ENCODE results near the gene SAMD9. TPM values are rescaled to one million over a fixed set of nuclear protein-coding genes. Genes with fewer than 3 reads are reported as not detected.

SAMD9 gene
- total RNA-seq, result 0.21 and 0.30 TPM in 2 replicates
- long read RNA-seq, result 0 reads

DNA sequence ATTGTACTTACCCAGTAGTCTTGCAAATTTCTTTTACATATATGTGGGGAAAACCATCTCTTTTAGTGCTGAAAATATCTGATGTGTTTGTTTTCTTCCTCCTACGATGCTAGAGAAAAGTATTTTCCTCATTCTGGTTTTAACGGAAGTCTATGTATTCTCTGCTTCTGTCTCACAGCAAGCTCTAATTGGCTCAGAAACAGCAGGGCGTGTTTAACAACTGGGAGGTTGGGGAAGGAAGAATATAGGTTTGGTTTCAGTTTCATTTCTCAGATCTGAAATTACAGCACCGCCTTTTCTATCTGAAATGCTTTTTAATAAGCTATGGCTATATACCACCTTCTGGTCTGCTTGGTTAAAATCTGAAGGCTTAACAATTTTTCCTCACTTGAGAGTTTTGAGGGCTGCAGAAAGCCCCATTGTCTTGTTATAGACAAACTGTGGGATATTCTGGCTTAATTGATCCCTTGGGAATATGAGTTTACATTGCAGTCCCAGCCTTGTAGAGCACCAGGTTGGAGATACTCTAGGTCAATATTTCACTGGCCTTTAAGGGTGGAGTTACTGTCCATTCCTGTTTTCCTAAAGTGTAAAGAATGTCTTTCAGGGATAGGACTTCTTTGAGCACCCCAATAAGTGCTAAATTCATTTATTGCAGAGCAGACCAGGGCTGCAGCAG, at the start of gene SAMD9:
TSS of gene SAMD9 (minus strand) at position 128 of the 679 bp plus-strand sequence. CDS start 11,882 bp downstream, outside the sequence.
- no peak within 1 kb of the TSS for H3K27ac Mint-ChIP-seq (ENCODE audit: unreplicated experiment)
- H3K4me3 Mint-ChIP-seq, result no peak within 1 kb of the TSS
- DNase-seq (ENCODE audit: low read depth, low spot score), result no peak

GRCh38 chr7:93165447-93165846, 47.7 kb upstream of the SAMD9 start:
- DNase-seq (ENCODE audit: low read depth, low spot score), result no peak
- Mint-ChIP-seq H3K36me3 (ENCODE audit: low read depth) (no peaks in the 10 kb centered on the region), H3K4me3 (no peak overlapping the region), H3K4me1 (no peaks in the 10 kb centered on the region), H3K27me3 (ENCODE audit: low read depth) (peaks cover 65% of the 10 kb centered on the region), H3K9me3 (no peaks in the 10 kb centered on the region), H3K27ac (ENCODE audit: unreplicated experiment) (no peak overlapping the region)
- TF ChIP-seq, protein P1, sequence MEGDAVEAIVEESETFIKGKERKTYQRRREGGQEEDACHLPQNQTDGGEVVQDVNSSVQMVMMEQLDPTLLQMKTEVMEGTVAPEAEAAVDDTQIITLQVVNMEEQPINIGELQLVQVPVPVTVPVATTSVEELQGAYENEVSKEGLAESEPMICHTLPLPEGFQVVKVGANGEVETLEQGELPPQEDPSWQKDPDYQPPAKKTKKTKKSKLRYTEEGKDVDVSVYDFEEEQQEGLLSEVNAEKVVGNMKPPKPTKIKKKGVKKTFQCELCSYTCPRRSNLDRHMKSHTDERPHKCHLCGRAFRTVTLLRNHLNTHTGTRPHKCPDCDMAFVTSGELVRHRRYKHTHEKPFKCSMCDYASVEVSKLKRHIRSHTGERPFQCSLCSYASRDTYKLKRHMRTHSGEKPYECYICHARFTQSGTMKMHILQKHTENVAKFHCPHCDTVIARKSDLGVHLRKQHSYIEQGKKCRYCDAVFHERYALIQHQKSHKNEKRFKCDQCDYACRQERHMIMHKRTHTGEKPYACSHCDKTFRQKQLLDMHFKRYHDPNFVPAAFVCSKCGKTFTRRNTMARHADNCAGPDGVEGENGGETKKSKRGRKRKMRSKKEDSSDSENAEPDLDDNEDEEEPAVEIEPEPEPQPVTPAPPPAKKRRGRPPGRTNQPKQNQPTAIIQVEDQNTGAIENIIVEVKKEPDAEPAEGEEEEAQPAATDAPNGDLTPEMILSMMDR (conservative IDR thresholded peaks at IDR 0.05), result no peak

More for the DNA sequence above, at the start of gene SAMD9:
- Mint-ChIP-seq H3K4me1 (no peaks in the 10 kb centered on the region), H3K36me3 (ENCODE audit: low read depth) (no peaks in the 10 kb centered on the region), H3K27me3 (ENCODE audit: low read depth) (peaks cover 25% of the 10 kb centered on the region), H3K9me3 (no peaks in the 10 kb centered on the region)
- TF ChIP-seq, protein P1 (conservative IDR thresholded peaks at IDR 0.05), result no peak

DNA sequence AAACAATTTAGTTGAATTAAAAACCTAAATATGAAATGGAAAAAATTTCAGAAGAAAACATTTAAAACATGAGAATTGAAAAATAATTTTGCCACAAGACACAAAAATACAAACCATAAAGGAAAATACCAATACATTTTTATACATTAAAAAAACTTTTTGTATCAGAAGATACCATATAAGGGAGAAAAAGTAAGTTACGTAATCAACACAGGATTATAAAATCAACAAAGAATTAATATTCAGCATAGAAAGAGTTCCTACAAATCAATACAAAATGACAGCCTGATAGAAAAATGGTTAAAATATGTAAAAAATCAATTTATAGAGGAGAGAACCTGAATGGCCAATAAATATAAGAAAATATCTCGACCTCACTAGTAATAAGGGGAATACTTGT, 47.0 kb upstream of the SAMD9 start:
- Mint-ChIP-seq H3K27ac (ENCODE audit: unreplicated experiment) (no peak overlapping the region), H3K27me3 (ENCODE audit: low read depth) (peaks cover 66% of the 10 kb centered on the region), H3K4me1 (no peaks in the 10 kb centered on the region), H3K9me3 (no peaks in the 10 kb centered on the region), H3K4me3 (no peak overlapping the region), H3K36me3 (ENCODE audit: low read depth) (no peaks in the 10 kb centered on the region)
- no peak for DNase-seq (ENCODE audit: low read depth, low spot score)
- TF ChIP-seq, protein P1 (conservative IDR thresholded peaks at IDR 0.05), result no peak

GRCh38 chr7:93161181-93161762, 43.5 kb upstream of the SAMD9 start:
- DNase-seq (ENCODE audit: low read depth, low spot score), result no peak
- Mint-ChIP-seq H3K9me3 (no peaks in the 10 kb centered on the region), H3K4me3 (no peak overlapping the region), H3K27ac (ENCODE audit: unreplicated experiment) (no peak overlapping the region), H3K36me3 (ENCODE audit: low read depth) (no peaks in the 10 kb centered on the region), H3K4me1 (no peaks in the 10 kb centered on the region), H3K27me3 (ENCODE audit: low read depth) (peaks cover 56% of the 10 kb centered on the region)
- TF ChIP-seq, protein P1 (conservative IDR thresholded peaks at IDR 0.05), result no peak

GRCh38 chr7:93160410-93160809, 42.6 kb upstream of the SAMD9 start:
- H3K27ac Mint-ChIP-seq (ENCODE audit: unreplicated experiment), result no peak overlapping the region
- no peaks in the 10 kb centered on the region for H3K4me1 Mint-ChIP-seq
- no peaks in the 10 kb centered on the region for H3K36me3 Mint-ChIP-seq (ENCODE audit: low read depth)
- TF ChIP-seq, protein P1 (conservative IDR thresholded peaks at IDR 0.05), result no peak
- peaks cover 54% of the 10 kb centered on the region for H3K27me3 Mint-ChIP-seq (ENCODE audit: low read depth)
- no peak overlapping the region for H3K4me3 Mint-ChIP-seq
- no peak for DNase-seq (ENCODE audit: low read depth, low spot score)
- no peaks in the 10 kb centered on the region for H3K9me3 Mint-ChIP-seq

Data from neural crest cell (in vitro differentiated cells).